ENCODE results near the gene PLXNA4. TPM values are rescaled to one million over a fixed set of nuclear protein-coding genes. Genes with fewer than 3 reads are reported as not detected.

PLXNA4 gene
- total RNA-seq, 3 donors from 2014 or later, result 0.08 to 0.38 (median 0.08) TPM

- H3K9me3 Mint-ChIP-seq, result peaks cover 3% of the 10 kb centered on the region
- H3K36me3 Mint-ChIP-seq (ENCODE audit: insufficient read depth), result no peaks in the 10 kb centered on the region
- no peaks in the 10 kb centered on the region for H3K4me1 Mint-ChIP-seq (ENCODE audit: low read depth)
- ATAC-seq, result no peak
- no peak for DNase-seq
- no peak overlapping the region for H3K4me3 Mint-ChIP-seq
- peaks cover 1% of the 10 kb centered on the region for H3K27me3 Mint-ChIP-seq (ENCODE audit: low read depth)
These were observed 334.0 kb downstream of the PLXNA4 start for GRCh38 chr7:132242192-132242812.

DNA sequence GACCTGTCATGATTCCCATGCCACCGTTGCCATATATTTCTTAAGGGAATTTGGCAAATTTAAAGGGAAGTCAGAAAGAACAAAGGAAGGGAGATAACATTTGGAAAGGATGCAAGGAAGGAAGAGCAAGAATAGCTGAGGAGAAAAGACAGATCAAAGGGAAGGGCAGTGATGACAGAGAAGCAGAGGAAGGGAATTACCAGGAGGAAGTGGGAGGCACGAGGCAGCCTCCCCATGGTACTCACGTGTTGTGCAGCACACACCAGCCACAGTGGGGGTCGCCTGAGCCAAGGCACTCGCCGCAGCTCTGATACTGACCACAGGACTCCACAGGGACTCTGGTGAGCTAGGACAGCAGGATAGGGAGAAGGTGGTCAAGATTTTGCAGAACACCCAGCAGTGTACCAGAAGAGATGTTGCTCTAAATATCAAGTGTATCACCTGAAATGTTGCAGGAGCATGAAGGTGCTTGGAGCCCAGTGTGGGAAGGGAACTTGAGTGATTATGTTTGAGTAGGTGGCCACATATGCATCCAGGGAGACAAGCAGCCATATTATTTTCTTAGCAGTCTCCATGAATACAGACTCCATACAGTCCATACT is 335.3 kb downstream of the PLXNA4 start:
- H3K9me3 Mint-ChIP-seq, result peaks cover 3% of the 10 kb centered on the region
- H3K27me3 Mint-ChIP-seq (ENCODE audit: low read depth), result no peaks in the 10 kb centered on the region
- DNase-seq, result no peak

GRCh38 chr7:132240262-132240661 is 336.0 kb downstream of the PLXNA4 start:
- no peaks in the 10 kb centered on the region for H3K27me3 Mint-ChIP-seq (ENCODE audit: low read depth)
- ATAC-seq, result no peak
- H3K4me3 Mint-ChIP-seq, result no peak overlapping the region

More for the DNA sequence above, 335.3 kb downstream of the PLXNA4 start:
- no peaks in the 10 kb centered on the region for H3K4me1 Mint-ChIP-seq (ENCODE audit: low read depth)
- H3K4me3 Mint-ChIP-seq, result no peak overlapping the region
- no peak for ATAC-seq
- no peaks in the 10 kb centered on the region for H3K36me3 Mint-ChIP-seq (ENCODE audit: insufficient read depth)

GRCh38 chr7:132239422-132239994 is 336.8 kb downstream of the PLXNA4 start:
- no peaks in the 10 kb centered on the region for H3K4me1 Mint-ChIP-seq (ENCODE audit: low read depth)

More at GRCh38 chr7:132240262-132240661, 336.0 kb downstream of the PLXNA4 start:
- Mint-ChIP-seq H3K36me3 (ENCODE audit: insufficient read depth) (no peaks in the 10 kb centered on the region), H3K9me3 (no peaks in the 10 kb centered on the region), H3K4me1 (ENCODE audit: low read depth) (no peaks in the 10 kb centered on the region)
- no peak for DNase-seq

GRCh38 chr7:132234711-132235110 is 341.6 kb downstream of the PLXNA4 start:
- Mint-ChIP-seq H3K27me3 (ENCODE audit: low read depth) (no peaks in the 10 kb centered on the region), H3K4me1 (ENCODE audit: low read depth) (no peaks in the 10 kb centered on the region), H3K9me3 (no peaks in the 10 kb centered on the region), H3K36me3 (ENCODE audit: insufficient read depth) (no peaks in the 10 kb centered on the region), H3K4me3 (no peak overlapping the region)
- ATAC-seq, result no peak
- no peak for DNase-seq

More at GRCh38 chr7:132239422-132239994, 336.8 kb downstream of the PLXNA4 start:
- no peaks in the 10 kb centered on the region for H3K9me3 Mint-ChIP-seq
- H3K4me3 Mint-ChIP-seq, result no peak overlapping the region
- H3K27me3 Mint-ChIP-seq (ENCODE audit: low read depth), result no peaks in the 10 kb centered on the region
- H3K36me3 Mint-ChIP-seq (ENCODE audit: insufficient read depth), result no peaks in the 10 kb centered on the region
- ATAC-seq (no peak), DNase-seq (no peak)

DNA sequence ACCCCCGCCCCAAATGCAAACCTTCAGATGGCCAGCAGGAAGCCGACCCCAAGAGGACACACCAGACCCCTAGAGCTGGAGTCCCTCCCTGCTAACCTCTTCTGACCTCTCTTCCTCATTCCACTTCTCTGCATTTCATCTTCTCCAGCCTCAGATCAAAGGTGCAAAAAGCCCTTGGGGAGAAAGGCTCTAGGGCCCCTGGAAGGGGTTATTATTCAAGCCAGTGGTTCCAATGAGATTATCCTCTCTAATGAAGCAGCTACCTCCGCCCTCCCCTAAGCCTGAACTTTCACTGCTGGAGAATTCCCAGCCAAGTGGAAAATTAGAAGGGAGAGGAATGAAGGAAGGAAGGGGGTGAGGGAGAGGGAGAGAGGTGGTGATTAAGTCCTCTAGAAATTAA is 343.9 kb downstream of the PLXNA4 start:
- Mint-ChIP-seq H3K9me3 (no peaks in the 10 kb centered on the region), H3K36me3 (ENCODE audit: insufficient read depth) (no peaks in the 10 kb centered on the region), H3K4me1 (ENCODE audit: low read depth) (no peaks in the 10 kb centered on the region), H3K4me3 (no peak overlapping the region), H3K27me3 (ENCODE audit: low read depth) (peaks cover 1% of the 10 kb centered on the region)
- ATAC-seq (no peak), DNase-seq (no peak)

DNA sequence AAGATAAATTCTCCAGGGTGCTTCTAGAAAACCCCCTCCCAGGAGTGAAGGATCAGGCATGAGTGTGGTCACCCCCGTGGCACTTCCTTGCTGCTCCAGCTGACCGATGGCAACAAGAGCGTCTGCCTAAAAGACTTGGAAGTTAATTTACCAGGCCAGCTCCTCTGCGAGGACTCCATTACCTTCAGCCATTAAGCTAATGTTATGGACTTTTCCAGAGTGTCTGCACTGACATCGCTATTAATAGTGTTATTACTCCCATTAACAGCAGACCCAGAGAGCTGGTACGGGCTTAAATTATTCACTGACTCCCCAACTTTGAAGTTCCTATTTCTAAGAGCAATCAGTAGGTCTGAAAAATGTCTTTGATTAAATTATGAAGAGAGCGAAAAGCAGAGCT is 345.8 kb downstream of the PLXNA4 start:
- peaks cover 6% of the 10 kb centered on the region for H3K27me3 Mint-ChIP-seq (ENCODE audit: low read depth)
- H3K4me1 Mint-ChIP-seq (ENCODE audit: low read depth), result no peaks in the 10 kb centered on the region
- DNase-seq (no peak), ATAC-seq (no peak)
- H3K4me3 Mint-ChIP-seq, result no peak overlapping the region
- no peaks in the 10 kb centered on the region for H3K9me3 Mint-ChIP-seq
- H3K36me3 Mint-ChIP-seq (ENCODE audit: insufficient read depth), result no peaks in the 10 kb centered on the region

DNA sequence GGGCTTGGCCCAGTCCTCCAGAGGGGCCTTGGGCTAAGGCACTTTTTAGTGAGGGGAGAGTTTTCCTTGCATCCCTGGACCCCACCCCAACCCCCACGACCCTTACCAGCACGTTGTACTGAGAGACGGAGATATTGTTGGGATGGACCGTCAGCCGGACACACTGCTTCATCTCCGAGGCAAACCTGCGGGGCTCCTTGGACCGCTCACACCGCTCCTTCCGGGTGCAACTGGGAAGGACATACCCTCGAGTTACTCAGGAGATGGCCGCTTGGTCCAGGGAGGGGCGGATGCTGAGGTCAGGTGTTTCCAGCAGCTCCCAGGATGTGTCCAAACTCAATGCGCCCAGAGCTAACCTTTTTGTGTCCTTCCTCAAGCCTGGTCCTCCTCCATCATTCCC is 348.0 kb downstream of the PLXNA4 start:
- Mint-ChIP-seq H3K27me3 (ENCODE audit: low read depth) (peaks cover 9% of the 10 kb centered on the region), H3K4me3 (no peak overlapping the region), H3K4me1 (ENCODE audit: low read depth) (no peaks in the 10 kb centered on the region), H3K36me3 (ENCODE audit: insufficient read depth) (no peaks in the 10 kb centered on the region), H3K9me3 (no peaks in the 10 kb centered on the region)
- no peak for ATAC-seq
- no peak for DNase-seq

DNA sequence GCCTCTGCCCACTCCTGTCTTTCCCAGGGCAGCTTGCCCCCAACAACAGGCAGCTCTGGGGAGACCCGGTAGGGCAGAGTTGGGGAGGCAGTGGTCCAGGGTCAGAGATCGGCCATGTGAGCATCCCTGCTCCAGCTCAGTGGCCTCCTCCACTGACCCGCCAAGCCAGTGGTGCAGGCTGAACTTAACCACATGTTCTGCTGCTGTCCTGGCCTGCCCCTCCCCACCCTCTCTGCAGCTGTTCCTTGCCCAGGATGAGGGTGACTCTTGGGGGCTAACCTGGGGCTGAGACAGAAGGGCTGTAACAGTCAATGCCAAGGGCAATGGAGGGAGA is 349.3 kb downstream of the PLXNA4 start:
- H3K4me1 Mint-ChIP-seq (ENCODE audit: low read depth), result no peaks in the 10 kb centered on the region
- DNase-seq (no peak), ATAC-seq (no peak)
- H3K9me3 Mint-ChIP-seq, result no peaks in the 10 kb centered on the region
- H3K36me3 Mint-ChIP-seq (ENCODE audit: insufficient read depth), result no peaks in the 10 kb centered on the region
- H3K4me3 Mint-ChIP-seq, result no peak overlapping the region
- H3K27me3 Mint-ChIP-seq (ENCODE audit: low read depth), result peaks cover 9% of the 10 kb centered on the region

GRCh38 chr7:132226046-132226956 is 350.0 kb downstream of the PLXNA4 start:
- ATAC-seq, result no peak
- Mint-ChIP-seq H3K4me1 (ENCODE audit: low read depth) (no peaks in the 10 kb centered on the region), H3K9me3 (no peaks in the 10 kb centered on the region), H3K36me3 (ENCODE audit: insufficient read depth) (no peaks in the 10 kb centered on the region), H3K4me3 (no peak overlapping the region), H3K27me3 (ENCODE audit: low read depth) (peaks cover 9% of the 10 kb centered on the region)
- DNase-seq, result no peak

DNA sequence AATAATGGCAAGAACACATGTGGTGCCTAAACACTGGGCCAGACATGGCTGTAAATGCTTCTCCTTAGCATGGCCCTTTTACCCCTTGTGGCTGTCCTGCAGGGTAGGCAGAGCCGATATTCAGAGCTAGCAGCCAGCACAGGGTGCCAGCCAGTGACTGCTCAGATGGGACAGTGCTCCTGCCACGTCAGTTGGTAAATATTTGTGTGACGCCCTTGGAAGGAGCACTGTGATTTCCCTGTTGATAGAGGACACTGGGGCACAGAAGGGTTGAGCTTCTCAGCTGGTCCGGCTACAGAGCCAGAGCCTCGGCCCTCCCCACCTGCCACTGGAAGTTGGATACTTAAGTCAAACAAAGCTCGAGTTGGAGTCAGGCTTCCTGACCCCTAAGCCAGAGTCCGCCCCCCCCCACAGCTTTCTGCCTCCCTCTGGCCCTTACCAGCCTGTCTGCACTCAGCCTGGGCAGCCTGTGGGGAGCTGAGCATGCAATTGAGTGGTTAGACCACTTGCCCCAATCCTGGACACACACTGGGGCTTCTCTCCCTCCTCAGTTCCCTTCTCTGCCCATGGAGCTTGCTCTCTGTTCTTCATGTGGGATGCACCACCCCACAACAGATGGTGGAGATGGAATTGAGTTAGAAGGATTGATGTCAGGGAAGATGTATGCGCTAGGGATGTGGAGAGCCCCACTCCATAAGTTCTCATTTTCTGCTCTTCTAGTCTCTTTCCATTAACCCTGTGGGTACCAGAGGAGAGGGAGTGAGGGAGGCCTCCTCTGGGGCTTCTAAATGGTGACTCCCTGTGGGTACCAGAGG is 350.8 kb downstream of the PLXNA4 start:
- H3K9me3 Mint-ChIP-seq, result no peaks in the 10 kb centered on the region
- ATAC-seq, result no peak
- no peaks in the 10 kb centered on the region for H3K36me3 Mint-ChIP-seq (ENCODE audit: insufficient read depth)

DNA sequence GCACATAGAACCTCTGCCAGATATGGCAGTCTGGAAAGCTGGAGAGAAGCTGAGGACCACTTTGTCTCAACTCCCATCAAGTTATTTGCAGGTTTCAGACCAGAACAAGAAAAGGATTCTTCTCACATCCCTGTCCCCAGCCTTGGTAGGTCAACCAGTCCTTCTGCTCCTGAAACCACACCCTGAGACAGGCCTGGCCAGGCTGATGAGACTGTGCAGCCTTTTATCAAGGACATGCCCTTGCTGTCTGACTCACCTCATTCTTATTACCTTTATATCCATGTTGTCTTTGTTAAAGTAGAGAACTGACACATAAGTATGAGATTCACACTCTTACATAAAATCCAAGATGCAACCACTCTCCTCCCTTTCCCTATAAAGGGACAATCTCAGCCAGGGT is 354.9 kb downstream of the PLXNA4 start:
- H3K27me3 Mint-ChIP-seq (ENCODE audit: low read depth), result peaks cover 5% of the 10 kb centered on the region
- no peaks in the 10 kb centered on the region for H3K4me1 Mint-ChIP-seq (ENCODE audit: low read depth)
- ATAC-seq (no peak), DNase-seq (no peak)
- H3K36me3 Mint-ChIP-seq (ENCODE audit: insufficient read depth), result no peaks in the 10 kb centered on the region
- no peak overlapping the region for H3K4me3 Mint-ChIP-seq
- H3K9me3 Mint-ChIP-seq, result no peaks in the 10 kb centered on the region

More for the DNA sequence above, 350.8 kb downstream of the PLXNA4 start:
- H3K4me1 Mint-ChIP-seq (ENCODE audit: low read depth), result no peaks in the 10 kb centered on the region
- peaks cover 9% of the 10 kb centered on the region for H3K27me3 Mint-ChIP-seq (ENCODE audit: low read depth)
- no peak overlapping the region for H3K4me3 Mint-ChIP-seq
- no peak for DNase-seq

- DNase-seq (no peak), ATAC-seq (no peak)
- Mint-ChIP-seq H3K4me1 (ENCODE audit: low read depth) (no peaks in the 10 kb centered on the region), H3K9me3 (no peaks in the 10 kb centered on the region), H3K27me3 (ENCODE audit: low read depth) (peaks cover 4% of the 10 kb centered on the region), H3K36me3 (ENCODE audit: insufficient read depth) (no peaks in the 10 kb centered on the region), H3K4me3 (no peak overlapping the region)
These were observed 356.2 kb downstream of the PLXNA4 start for GRCh38 chr7:132220060-132220459.

DNA sequence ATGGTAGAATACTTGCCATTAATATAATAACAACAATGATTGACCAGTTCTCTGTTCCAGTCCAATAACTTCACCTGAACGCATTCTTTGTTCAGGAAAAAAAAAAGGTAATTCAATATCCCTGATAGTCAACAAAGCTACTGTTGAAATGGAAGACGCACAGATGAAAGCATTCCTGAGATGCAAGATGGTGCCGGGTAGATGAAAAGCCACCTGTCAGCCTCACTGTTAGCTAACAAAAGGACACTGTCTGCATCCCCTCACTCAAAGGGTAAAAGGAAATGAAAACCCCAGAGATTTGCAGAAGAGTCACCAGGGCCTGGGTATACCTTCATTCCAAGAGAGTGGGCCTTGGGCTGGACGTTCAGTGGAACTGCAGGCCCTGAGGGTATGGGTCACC is 357.4 kb downstream of the PLXNA4 start:
- Mint-ChIP-seq H3K4me1 (ENCODE audit: low read depth) (no peaks in the 10 kb centered on the region), H3K27me3 (ENCODE audit: low read depth) (peaks cover 2% of the 10 kb centered on the region), H3K9me3 (no peaks in the 10 kb centered on the region), H3K4me3 (no peak overlapping the region), H3K36me3 (ENCODE audit: insufficient read depth) (no peaks in the 10 kb centered on the region)
- no peak for DNase-seq
- no peak for ATAC-seq
